ENCODE measurements around the gene PLCB1.
"Not testable (repeated sequence)": the region's sequence is repeated elsewhere in the genome, so short reads cannot be mapped to it uniquely, and the experiment has no call there.

The PLCB1 gene

GRCh38 chr20:8335495-8336195, 203.6 kb downstream of the PLCB1 start:
- DNase-seq: no peak

- no peak for DNase-seq
These were observed 207.3 kb downstream of the PLCB1 start for GRCh38 chr20:8339349-8339748.

GRCh38 chr20:8342391-8342790, 210.3 kb downstream of the PLCB1 start:
- no peak for DNase-seq

GRCh38 chr20:8344106-8344505, 212.0 kb downstream of the PLCB1 start:
- no peak for DNase-seq

- no peak for DNase-seq
These were observed 212.6 kb downstream of the PLCB1 start for GRCh38 chr20:8344631-8345030.

GRCh38 chr20:8346700-8347270, 214.7 kb downstream of the PLCB1 start:
- DNase-seq: no peak

- not testable (repeated sequence) for DNase-seq
These were observed 218.2 kb downstream of the PLCB1 start for GRCh38 chr20:8350225-8350624.

GRCh38 chr20:8352486-8352885, 220.4 kb downstream of the PLCB1 start:
- DNase-seq: no peak

- no peak for DNase-seq
These were observed 221.4 kb downstream of the PLCB1 start for GRCh38 chr20:8353512-8353911.

GRCh38 chr20:8355453-8355852, 223.4 kb downstream of the PLCB1 start:
- DNase-seq: no peak

- no peak for DNase-seq
These were observed 224.7 kb downstream of the PLCB1 start for GRCh38 chr20:8356806-8357205.

- no peak for DNase-seq
These were observed 225.6 kb downstream of the PLCB1 start for GRCh38 chr20:8357703-8358102.

- DNase-seq: no peak
These were observed 228.0 kb downstream of the PLCB1 start for GRCh38 chr20:8360035-8360434.

GRCh38 chr20:8361006-8361652, 229.1 kb downstream of the PLCB1 start:
- DNase-seq: no peak

- DNase-seq: no peak
These were observed 229.7 kb downstream of the PLCB1 start for GRCh38 chr20:8361779-8362178.

GRCh38 chr20:8362457-8362856, 230.4 kb downstream of the PLCB1 start:
- DNase-seq: no peak

- DNase-seq: no peak
These were observed 232.1 kb downstream of the PLCB1 start for GRCh38 chr20:8363970-8364733.

GRCh38 chr20:8364734-8365078, 232.6 kb downstream of the PLCB1 start:
- DNase-seq: no peak

- no peak for DNase-seq
These were observed 233.6 kb downstream of the PLCB1 start for GRCh38 chr20:8365634-8366033.

- DNase-seq: no peak
These were observed 234.3 kb downstream of the PLCB1 start for GRCh38 chr20:8366303-8366923.

GRCh38 chr20:8367689-8368088, 235.6 kb downstream of the PLCB1 start:
- no peak for DNase-seq

GRCh38 chr20:8368670-8369069, 236.6 kb downstream of the PLCB1 start:
- no peak for DNase-seq

GRCh38 chr20:8369311-8369710, 237.2 kb downstream of the PLCB1 start:
- DNase-seq: no peak
